Activated T-cell treated with anti-CD3 and anti-CD28 coated beads for 24 hours (primary cell): ENCODE measurements around the gene TPPP2.
"Not testable (repeated sequence)": the region's sequence is repeated elsewhere in the genome, so short reads cannot be mapped to it uniquely, and the experiment has no call there.

Experiments used
- DNase-seq: peaks from one replicate; pipeline ENCODE4 v3.0.0-alpha.2; 2020; ENCODE audit warnings: low read depth

Gene TPPP2

DNA sequence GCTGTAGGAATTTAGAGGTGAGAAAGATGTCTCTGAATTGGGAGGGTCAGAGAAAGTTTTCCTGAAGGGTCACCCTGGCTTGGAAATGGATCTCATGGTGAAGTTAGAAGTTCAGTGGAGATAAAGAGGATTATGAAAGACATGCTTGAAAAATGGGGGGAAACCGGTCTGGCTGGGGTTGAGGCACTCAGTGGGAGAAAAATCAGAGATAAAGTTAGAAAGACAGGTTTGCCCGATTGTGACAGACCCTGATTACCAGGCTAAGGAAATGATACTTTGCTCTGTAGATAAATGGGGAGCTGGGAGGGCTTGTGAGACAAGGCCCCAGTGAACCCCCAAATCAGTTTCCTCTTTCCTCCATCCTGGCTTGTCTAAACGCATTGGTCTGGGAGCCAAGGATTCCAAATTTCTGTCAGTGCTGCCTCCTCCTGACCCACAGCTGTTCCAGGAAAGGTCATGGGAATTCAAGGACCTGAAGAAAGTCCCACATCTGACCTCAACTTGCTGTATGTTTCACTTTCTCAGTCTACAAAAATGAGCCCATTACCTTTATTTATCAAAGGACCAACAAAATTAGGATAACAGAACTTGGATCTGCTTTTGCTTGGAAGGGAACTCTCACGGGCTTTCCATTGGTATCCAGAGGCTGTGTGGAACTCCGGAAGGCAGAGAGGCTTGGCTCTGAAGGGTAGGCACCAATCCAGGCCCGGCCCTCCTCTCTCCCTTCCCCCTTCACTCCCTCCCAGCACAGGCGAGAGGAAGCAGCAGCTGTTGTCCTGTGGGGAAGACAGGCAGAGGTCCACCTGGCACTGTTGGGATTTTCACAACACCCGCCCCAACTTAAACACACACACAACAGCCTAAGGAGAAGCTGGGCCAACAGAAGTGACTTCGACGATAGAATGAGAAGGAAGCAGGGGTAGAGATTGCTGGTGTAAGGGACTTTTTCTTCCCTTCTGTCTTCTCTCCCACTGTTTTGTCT, 8.7 kb downstream of the TPPP2 start:
- no peak for DNase-seq

- no peak for DNase-seq
These were observed 9.8 kb downstream of the TPPP2 start for GRCh38 chr14:21039585-21040369.

DNA sequence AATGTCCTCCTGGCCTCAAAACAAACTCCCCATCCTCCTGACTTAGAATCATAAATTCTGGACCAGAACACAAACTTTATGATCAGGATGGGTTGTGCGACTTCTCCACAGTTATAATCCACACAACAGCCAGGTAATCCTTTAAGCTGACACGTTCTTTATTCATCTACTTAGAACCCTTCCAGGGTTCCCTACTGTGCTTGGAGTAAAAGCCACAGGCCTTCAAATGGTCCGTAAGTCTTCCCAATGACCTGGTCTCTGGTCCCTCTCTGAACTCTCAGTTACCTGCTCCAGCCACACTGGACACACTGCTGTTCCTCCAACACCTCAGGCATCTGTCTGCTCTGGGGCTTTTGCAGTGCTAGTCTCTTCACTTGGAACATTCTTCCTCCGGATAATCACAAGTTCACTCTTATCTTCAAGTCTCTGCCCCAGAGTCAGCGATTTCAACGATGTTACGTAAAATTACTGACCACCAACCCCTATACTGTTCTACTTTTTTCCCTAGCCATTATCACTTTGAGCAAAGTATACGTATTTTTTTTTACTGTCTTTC, 10.4 kb downstream of the TPPP2 start:
- no peak for DNase-seq

DNA sequence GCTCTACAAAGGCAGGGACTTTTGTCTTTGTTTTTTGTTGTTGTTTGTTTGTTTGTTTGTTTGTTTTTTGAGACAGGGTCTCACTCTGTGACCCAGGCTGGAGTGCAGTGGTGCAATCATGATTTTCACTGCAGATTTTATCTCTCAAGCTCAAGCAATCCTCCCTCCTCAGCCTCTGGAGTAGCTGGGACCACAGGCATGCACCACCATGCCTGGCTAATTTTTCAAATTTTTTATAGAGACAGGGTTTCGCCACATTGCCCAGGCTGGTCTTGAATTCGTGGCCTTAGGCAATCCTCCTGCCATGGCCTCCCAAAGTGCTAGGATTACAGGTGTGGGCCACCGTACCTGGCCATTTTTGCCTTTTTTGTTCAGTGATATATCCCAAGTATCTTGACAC, 10.9 kb downstream of the TPPP2 start:
- DNase-seq: not testable (repeated sequence)

GRCh38 chr14:21041676-21042433, 11.8 kb downstream of the TPPP2 start, which contains the start of gene RNASE7:
RNASE7 (plus strand) TSS chr14:21042362; CDS start chr14:21042993, 631 bp downstream.
- no peak for DNase-seq

GRCh38 chr14:21042918-21043317, 12.9 kb downstream of the TPPP2 start:
- no peak for DNase-seq

- DNase-seq: no peak
These were observed 13.5 kb downstream of the TPPP2 start for GRCh38 chr14:21043387-21043973.

- DNase-seq: no peak
These were observed 14.1 kb downstream of the TPPP2 start for GRCh38 chr14:21043974-21044618.

DNA sequence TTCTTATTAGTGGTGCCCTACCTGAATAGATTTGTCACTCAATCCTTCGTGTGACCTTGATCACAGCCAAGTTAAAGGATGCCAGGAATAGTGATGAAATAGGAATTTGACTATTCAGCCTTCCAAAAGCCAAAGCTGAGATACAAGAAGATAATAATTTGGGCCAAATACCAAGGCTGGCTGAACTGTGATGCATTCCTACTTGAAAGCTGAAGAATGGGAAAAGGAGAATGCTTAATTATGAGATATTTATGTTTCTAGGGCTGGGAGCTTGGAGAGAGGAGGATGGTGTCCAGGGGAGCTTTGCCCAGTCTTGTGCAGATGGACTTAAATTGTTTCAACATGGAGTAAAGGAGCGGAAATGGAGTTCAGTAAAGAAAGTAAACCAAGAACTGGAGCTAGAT, 17.4 kb downstream of the TPPP2 start:
- no peak for DNase-seq

DNA sequence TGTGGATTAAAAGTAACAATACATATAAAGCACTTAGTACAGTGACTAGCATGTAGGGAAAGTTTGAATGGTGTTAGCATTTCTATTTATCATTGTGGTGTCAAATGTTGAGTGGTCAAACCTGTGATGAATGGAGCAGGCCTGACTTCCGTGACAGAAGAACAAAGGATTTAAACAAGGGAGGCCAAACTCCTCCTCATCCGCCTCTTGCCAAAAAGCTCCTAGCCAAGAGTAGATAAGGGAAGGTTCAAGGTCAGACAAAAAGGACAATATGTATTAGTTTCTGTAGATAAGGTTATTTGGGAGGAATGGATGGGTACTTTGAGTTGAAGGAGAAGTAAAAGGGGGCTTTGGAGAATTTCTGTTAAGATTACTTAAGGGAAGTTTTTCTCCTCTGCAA, 18.6 kb downstream of the TPPP2 start:
- DNase-seq: no peak

GRCh38 chr14:21049271-21049673, 19.3 kb downstream of the TPPP2 start:
- DNase-seq: no peak

- DNase-seq: no peak
These were observed 20.6 kb downstream of the TPPP2 start for GRCh38 chr14:21050597-21050996.

DNA sequence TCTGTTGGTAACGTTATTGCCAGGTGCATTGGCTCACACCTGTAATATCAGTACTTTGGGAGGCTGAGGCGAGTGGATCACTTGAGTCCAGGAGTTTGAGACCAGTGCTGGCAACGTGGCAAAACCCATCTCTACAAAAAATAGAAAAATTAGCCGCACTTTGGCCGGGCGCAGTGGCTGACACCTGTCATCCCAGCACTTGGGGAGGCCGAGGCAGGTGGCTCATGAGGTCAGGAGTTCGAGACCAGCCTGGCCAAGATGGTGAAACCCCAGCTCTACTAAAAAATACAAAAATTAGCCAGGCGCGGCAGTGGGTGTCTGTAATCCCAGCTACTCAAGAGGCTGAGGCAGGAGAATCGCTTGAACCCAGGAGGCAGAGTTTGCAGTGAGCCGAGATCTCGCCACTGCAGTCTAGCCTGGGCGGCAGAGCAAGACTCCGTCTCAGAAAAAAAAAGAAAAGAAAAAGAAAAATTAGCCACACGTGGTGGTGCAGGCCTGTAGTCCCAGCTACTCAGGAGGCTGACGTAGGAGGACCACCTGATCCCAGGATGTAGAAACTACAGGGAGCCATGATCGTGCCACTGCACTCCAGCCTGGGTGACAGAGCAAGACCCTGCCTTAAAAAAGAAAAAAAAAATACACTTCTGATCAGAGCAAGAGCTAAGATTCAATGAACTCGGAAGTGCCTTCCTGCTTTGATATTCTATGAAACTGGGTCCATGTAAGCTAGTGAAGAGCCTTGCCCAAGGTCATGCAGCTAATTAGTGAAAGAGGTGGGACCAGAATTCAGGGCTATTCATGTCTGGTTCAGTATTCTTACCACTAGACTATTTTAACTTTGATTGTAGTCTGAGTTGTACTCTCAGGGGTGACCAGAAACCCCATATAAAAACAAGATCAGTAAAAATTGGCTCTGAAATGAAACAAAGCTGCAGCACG, 23.4 kb downstream of the TPPP2 start:
- DNase-seq: no peak

DNA sequence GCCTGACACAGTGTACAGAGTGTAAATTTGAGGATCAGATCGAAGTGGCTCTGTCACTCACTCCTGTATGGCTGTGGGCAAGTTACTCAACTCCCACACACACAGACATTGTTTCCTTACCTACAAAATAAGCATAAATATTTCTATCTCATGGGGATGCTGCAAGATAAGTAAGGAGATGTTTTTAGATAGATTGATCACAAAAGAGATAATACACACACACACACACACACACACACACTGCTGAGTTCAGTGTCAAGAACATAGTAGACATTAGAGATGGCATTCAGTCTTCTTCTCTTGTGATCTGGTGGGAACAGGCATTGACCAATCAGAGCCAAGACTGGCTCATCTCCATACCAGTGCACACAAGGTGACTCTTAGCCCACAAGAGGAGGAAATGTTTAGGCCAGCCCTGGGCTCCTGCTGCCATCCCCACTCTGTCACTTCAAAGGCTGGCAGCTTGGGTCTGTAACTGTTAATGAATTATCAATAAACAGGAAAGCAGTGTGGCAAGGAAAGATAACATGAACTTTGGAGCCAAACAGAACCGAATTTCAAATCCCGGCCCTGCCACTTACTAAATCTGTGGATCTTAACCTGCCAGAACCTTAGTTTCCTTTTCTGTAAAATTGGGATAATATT, 24.2 kb downstream of the TPPP2 start:
- DNase-seq: no peak

DNA sequence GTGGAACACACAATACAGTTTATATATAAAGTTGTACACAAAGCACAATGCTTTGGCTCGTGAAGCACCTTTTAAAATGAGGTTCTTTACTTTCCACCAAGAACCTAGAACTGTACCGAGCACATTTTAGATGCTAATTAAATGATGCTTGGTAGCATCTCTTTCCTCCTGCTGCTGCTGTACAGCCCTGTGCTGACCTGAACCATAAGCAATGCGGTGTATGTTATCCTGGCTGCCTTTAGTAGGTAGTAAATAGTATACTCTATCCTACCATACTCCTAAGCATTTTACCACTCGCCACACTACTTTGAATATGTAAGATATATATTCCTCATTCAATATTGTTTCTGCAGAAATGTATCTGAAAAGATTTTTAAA, 24.7 kb downstream of the TPPP2 start:
- DNase-seq: no peak

GRCh38 chr14:21055432-21056117, 25.6 kb downstream of the TPPP2 start:
- DNase-seq: no peak

GRCh38 chr14:21056520-21057163, 26.6 kb downstream of the TPPP2 start:
- DNase-seq: no peak
